Mesothelial cell of epicardium (in vitro differentiated cells): ENCODE data around the gene TRIP13. TPM values are rescaled to one million over a fixed set of nuclear protein-coding genes. Genes with fewer than 3 reads are reported as not detected.

Experiments used
- DNase-seq, 2 experiments: peaks; one replicate each; pipeline ENCODE4 v3.0.0; 2021; ENCODE audit warnings: low spot score in 2 of 2; ENCODE audit not compliant: unreplicated experiment in 2 of 2
- H3K27ac Mint-ChIP-seq: 2 replicates; pipeline ENCODE4 v1.8.0; 2021; ENCODE audit warnings: mixed read lengths
- H3K27me3 Mint-ChIP-seq: 2 replicates; pipeline ENCODE4 v1.8.0; 2021; ENCODE audit warnings: low read depth, mixed read lengths
- H3K36me3 Mint-ChIP-seq: 2 replicates; pipeline ENCODE4 v1.8.0; 2021; ENCODE audit warnings: mixed read lengths
- H3K4me1 Mint-ChIP-seq: 2 replicates; pipeline ENCODE4 v1.8.0; 2021; ENCODE audit warnings: mixed read lengths
- H3K4me3 Mint-ChIP-seq: 2 replicates; pipeline ENCODE4 v1.8.0; 2021; ENCODE audit warnings: mild to moderate bottlenecking, moderate library complexity, mixed read lengths
- H3K9me3 Mint-ChIP-seq: 2 replicates; pipeline ENCODE4 v1.8.0; 2021; ENCODE audit warnings: mixed read lengths
- total RNA-seq: library from RNA; stranded (reverse); gene quantifications from 3 replicates; pipeline ENCODE4 v1.2.1, GENCODE V29; 2021
- TF ChIP-seq, protein P1 (sequence below): fragments of 200-600 bp; sonication (generic); IDR thresholded peaks from one replicate; pipeline ENCODE4 v1.5.0; 2021; ENCODE audit warnings: antibody characterized with exemption; ENCODE audit not compliant: unreplicated experiment

The TRIP13 gene
- total RNA-seq, 1 donor from 2014 or later, result 9.9 TPM

DNA sequence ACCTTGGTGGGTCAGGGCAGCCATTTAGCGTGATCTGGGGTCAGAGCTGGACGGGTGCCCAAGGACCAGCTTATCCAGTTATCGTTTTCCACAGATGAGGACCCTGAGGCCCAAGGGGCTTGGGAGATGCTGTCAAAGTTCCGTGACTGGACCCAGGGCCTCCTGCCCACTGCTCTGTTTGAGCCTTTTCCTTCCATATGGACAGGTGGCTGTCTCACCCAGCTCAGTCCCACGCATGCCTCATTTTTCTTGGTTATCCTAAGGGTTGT, 56.5 kb downstream of the TRIP13 start:
- peak in 1 of 2 experiments; percentile 21 for DNase-seq
- Mint-ChIP-seq H3K4me3 (no peak overlapping the region), H3K4me1 (peaks cover 26% of the 10 kb centered on the region), H3K36me3 (peaks cover 6% of the 10 kb centered on the region), H3K9me3 (peaks cover 20% of the 10 kb centered on the region), H3K27ac (no peak overlapping the region), H3K27me3 (peaks cover 34% of the 10 kb centered on the region)
- TF ChIP-seq, protein P1, sequence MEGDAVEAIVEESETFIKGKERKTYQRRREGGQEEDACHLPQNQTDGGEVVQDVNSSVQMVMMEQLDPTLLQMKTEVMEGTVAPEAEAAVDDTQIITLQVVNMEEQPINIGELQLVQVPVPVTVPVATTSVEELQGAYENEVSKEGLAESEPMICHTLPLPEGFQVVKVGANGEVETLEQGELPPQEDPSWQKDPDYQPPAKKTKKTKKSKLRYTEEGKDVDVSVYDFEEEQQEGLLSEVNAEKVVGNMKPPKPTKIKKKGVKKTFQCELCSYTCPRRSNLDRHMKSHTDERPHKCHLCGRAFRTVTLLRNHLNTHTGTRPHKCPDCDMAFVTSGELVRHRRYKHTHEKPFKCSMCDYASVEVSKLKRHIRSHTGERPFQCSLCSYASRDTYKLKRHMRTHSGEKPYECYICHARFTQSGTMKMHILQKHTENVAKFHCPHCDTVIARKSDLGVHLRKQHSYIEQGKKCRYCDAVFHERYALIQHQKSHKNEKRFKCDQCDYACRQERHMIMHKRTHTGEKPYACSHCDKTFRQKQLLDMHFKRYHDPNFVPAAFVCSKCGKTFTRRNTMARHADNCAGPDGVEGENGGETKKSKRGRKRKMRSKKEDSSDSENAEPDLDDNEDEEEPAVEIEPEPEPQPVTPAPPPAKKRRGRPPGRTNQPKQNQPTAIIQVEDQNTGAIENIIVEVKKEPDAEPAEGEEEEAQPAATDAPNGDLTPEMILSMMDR, result no peak

DNA sequence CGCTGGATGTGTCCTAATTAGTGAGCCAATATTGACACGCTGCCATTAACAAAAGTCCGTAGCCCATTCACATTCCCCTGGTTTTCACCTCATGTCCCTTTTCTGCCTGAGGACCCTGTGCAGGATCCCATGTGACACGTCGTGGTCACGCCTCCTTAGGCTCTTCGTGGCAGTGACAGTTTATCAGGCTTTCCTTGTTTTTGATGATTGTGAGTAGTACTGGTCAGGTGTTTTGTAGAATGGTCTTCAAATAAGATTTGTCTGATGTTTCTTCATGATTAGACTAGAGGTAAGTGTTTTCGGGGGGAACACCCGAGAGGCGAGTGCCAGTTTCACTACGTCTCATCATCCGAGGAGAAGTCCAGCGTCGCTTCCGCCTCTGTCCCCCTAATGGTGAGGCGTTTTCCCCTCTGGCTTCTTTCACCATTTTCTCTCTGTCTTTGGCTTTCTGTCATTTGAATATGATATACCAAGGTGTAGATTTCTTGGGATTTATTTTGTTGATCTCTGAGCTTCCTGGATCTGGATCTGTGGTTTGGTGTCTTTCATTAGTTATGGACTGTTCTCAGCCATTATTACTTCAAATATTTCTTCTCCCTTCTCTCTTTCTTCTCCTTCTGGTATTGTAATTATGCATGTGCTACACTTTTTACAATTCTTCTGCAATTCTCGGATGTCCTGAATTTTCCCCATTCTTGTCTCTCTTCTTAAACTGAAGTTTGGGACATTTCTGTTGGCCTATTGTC, 57.3 kb downstream of the TRIP13 start:
- H3K27ac Mint-ChIP-seq, result no peak overlapping the region
- H3K36me3 Mint-ChIP-seq, result peaks cover 6% of the 10 kb centered on the region
- peaks cover 27% of the 10 kb centered on the region for H3K4me1 Mint-ChIP-seq
- peaks cover 20% of the 10 kb centered on the region for H3K9me3 Mint-ChIP-seq
- H3K4me3 Mint-ChIP-seq, result no peak overlapping the region
- TF ChIP-seq, protein P1, result no peak
- DNase-seq, result no peak
- H3K27me3 Mint-ChIP-seq, result peaks cover 26% of the 10 kb centered on the region

DNA sequence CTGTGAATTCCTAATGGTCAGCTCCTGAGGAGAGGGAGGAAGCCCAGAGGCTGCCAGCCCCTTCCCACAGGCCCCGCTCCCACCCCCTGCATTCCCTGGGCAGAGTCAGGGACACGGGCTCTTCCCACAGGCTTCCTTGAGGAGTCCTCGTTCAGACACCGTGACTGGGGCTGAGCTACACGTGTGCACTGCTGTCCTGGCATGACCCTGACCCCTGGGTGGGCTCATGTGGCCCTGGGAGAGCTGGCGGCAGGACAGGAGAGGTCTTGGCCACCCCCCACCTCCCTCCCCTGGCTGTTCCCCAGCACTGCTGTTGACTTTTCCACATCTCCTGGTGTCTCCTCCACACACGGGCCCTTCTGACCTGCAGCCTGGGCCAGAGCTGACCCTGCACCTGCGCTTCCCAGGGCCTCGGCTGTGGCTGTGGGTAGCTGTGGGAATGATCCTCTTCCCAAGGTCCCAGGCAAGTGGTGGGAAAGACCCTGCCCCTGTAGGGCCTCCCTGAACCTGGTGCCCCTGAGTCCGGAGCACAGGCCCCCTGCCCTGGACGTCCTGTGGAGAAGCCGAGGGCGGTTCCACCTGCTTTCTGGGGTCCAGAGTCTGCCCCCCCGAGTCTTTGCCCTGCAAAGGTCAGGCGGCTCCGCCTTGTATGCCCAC, 59.4 kb downstream of the TRIP13 start:
- TF ChIP-seq, protein P1, result no peak
- Mint-ChIP-seq H3K9me3 (peaks cover 20% of the 10 kb centered on the region), H3K4me3 (no peak overlapping the region), H3K27ac (no peak overlapping the region), H3K36me3 (peaks cover 6% of the 10 kb centered on the region), H3K27me3 (peaks cover 8% of the 10 kb centered on the region), H3K4me1 (peaks cover 36% of the 10 kb centered on the region)
- DNase-seq, result peak in 1 of 2 experiments; percentile 36

DNA sequence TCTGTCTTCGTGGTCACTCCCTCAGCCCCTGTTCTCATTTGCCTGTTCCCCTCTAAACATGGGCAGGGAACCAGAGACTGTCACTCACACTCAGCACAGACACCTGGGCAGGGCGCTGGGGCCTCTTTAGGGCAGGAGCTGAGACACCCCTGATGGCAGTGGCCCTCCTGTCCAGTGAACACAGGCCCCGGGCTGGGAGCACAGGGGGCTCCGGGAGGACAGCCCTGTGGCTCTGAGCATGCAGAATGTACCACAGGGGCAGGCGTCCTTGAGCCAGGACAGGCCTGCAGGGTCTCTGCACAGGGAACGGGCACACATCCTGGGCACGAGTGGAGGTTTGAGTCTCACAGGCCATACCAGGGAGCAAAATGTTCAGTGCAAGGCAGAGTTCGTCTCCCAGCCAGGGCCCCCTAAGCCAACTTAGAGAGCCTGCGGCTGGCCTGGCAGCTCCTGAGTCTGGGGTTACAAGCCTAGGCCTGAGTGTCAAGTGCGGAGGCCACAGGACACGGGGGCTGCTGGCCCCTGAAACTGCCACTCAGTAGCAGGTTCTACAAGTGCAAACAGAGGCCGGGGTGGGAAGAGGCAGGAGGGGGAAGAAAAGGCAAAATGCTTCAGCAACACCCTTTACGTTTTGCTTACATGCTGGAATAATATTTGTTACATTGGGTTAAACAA, 60.0 kb downstream of the TRIP13 start:
- Mint-ChIP-seq H3K4me3 (no peak overlapping the region), H3K9me3 (peaks cover 20% of the 10 kb centered on the region), H3K36me3 (peaks cover 6% of the 10 kb centered on the region), H3K27ac (no peak overlapping the region), H3K27me3 (peaks cover 3% of the 10 kb centered on the region), H3K4me1 (peaks cover 38% of the 10 kb centered on the region)
- DNase-seq, result peak in 1 of 2 experiments; percentile 34
- TF ChIP-seq, protein P1, result no peak

DNA sequence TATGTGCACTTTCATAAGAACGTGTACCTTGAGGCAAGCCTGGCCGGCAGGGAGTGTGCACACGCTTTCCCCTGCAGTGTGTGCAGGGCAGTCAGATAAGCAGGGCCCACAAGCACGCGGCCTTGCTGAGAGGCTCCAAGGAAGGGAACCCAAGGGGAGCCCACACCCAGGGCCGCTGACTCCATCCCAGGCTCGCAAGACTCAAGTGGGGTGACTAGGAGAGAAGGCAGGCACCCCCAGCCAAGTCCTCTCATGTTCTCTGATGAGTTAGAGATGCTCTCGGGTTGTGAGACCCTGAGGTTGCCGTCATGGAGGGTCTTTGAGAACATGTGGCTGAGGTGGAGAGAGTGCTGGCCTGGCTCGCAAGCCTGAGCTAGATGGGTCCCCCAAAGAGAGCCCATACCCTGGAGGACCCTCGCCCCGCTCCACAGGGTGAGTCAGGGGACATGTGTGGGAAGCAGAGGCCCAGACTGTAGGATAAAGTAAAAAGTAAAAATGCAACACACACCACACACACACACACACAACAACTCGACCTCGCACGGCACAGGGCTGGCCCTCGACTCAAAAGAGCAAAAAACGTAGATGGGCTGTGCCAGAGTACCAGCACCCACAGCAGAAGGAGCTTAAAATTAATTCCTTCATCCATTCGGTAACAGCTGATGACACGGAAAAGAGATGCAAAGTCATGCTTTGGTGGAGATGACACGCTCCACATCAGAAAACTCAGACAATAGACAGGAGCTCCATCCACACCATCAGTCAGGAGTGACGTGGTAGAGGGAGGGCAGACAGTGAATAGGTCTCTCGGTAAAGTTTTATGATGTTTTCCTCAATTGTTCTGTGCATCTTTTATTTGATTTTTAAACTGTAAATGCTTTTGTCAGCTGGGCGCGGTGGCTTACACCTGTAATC, 61.1 kb downstream of the TRIP13 start:
- TF ChIP-seq, protein P1, result no peak
- Mint-ChIP-seq H3K9me3 (peaks cover 20% of the 10 kb centered on the region), H3K27ac (peak overlapping the region; percentile 70), H3K4me3 (no peak overlapping the region), H3K36me3 (peaks cover 6% of the 10 kb centered on the region), H3K27me3 (peaks cover 3% of the 10 kb centered on the region), H3K4me1 (peaks cover 41% of the 10 kb centered on the region)
- peak in 1 of 2 experiments; percentile 31 for DNase-seq
